OCI-LY1 (cell line): Measurements from ENCODE around the gene LTBP3.

Experiments
- H2AFZ ChIP-seq: fragments of 200-600 bp; sonication (generic), shearing (Covaris generic); 2 replicates; pipeline ENCODE4 v1.6.0; 2014; ENCODE audit warnings: antibody characterized with exemption, mild to moderate bottlenecking, low read length
- H3F3A ChIP-seq: fragments of 200-600 bp; sonication (generic), shearing (Covaris generic); 2 replicates; pipeline ENCODE4 v1.6.0; 2014; ENCODE audit warnings: mild to moderate bottlenecking, antibody characterized with exemption, low read length, moderate library complexity; ENCODE audit not compliant: insufficient read depth
- H3K27ac ChIP-seq: fragments of 200-600 bp; sonication (generic); 2 replicates; pipeline ENCODE4 v1.5.1; 2014; ENCODE audit warnings: low read length, mixed run types, mild to moderate bottlenecking, low read depth; ENCODE audit not compliant: poor library complexity, severe bottlenecking
- H3K27me3 ChIP-seq: fragments of 200-600 bp; sonication (generic); 2 replicates; pipeline ENCODE4 v1.6.0; 2014; ENCODE audit warnings: antibody characterized with exemption, mild to moderate bottlenecking, low read length, moderate library complexity; ENCODE audit not compliant: insufficient read depth
- H3K36me3 ChIP-seq: fragments of 200-600 bp; sonication (generic); 2 replicates; pipeline ENCODE4 v1.6.1; 2014; ENCODE audit warnings: mild to moderate bottlenecking, antibody characterized with exemption, low read length, moderate library complexity, mixed read lengths; ENCODE audit not compliant: insufficient read depth
- H3K4me1 ChIP-seq: fragments of 200-600 bp; sonication (generic); 2 replicates; pipeline ENCODE4 v1.5.1; 2014; ENCODE audit warnings: mild to moderate bottlenecking, low read length, moderate library complexity; ENCODE audit not compliant: insufficient read depth, severe bottlenecking
- H3K4me2 ChIP-seq: fragments of 200-600 bp; sonication (generic), shearing (Covaris generic); 2 replicates; pipeline ENCODE4 v1.6.1; 2014; ENCODE audit warnings: low read length
- H3K4me3 ChIP-seq: fragments of 200-600 bp; sonication (generic); 2 replicates; pipeline ENCODE4 v1.5.1; 2014; ENCODE audit warnings: low read length, low read depth, mild to moderate bottlenecking, mixed read lengths; ENCODE audit not compliant: poor library complexity, severe bottlenecking
- H3K79me2 ChIP-seq: fragments of 200-600 bp; shearing (Covaris generic); 2 replicates; pipeline ENCODE4 v1.6.1; 2016; ENCODE audit warnings: mixed run types, low read length, mixed read lengths; ENCODE audit not compliant: insufficient read depth
- H3K9ac ChIP-seq: fragments of 200-600 bp; sonication (generic), shearing (Covaris generic); 2 replicates; pipeline ENCODE4 v1.6.1; 2014; ENCODE audit warnings: mild to moderate bottlenecking, low read length, mixed read lengths
- H3K9me2 ChIP-seq: fragments of 200-600 bp; sonication (generic), shearing (Covaris generic); 2 replicates; pipeline ENCODE4 v1.6.1; 2014; ENCODE audit warnings: low read depth, mild to moderate bottlenecking, low read length, mixed read lengths
- H3K9me3 ChIP-seq: fragments of 200-600 bp; shearing (Covaris generic); 2 replicates; pipeline ENCODE4 v1.6.1; 2014; ENCODE audit warnings: low read length, mixed read lengths
- H4K20me1 ChIP-seq: fragments of 200-600 bp; sonication (generic), shearing (Covaris generic); 2 replicates; pipeline ENCODE4 v1.6.0; 2016; ENCODE audit warnings: mild to moderate bottlenecking, low read length; ENCODE audit not compliant: insufficient read depth
- CTCF ChIP-seq: fragments of 200-600 bp; sonication (generic), shearing (Covaris generic); IDR thresholded peaks from 2 replicates; pipeline ENCODE4 v1.5.1; 2017; ENCODE audit warnings: mild to moderate bottlenecking, antibody characterized with exemption, low read length, moderate library complexity, mixed read lengths
- EZH2 ChIP-seq: fragments of 200-600 bp; sonication (generic), shearing (Covaris generic); IDR thresholded peaks from 2 replicates; pipeline ENCODE4 v1.8.0; 2017; ENCODE audit warnings: borderline replicate concordance, mixed run types, mild to moderate bottlenecking, antibody characterized with exemption, low read length, moderate library complexity, mixed read lengths

Gene LTBP3

GRCh38 chr11:65558002-65558929 lies at the start of gene LTBP3:
LTBP3 (minus strand) TSS chr11:65558359; CDS start chr11:65557959, 400 bp downstream.
- Histone ChIP-seq H3F3A (no peaks in the 10 kb centered on the region), H3K36me3 (no peaks in the 10 kb centered on the region), H4K20me1 (no peaks in the 10 kb centered on the region), H3K27me3 (peaks cover 12% of the 10 kb centered on the region; the same call in 1 of the 2 replicates), H2AFZ (no peak within 1 kb of the TSS), H3K4me1 (peaks cover 12% of the 10 kb centered on the region), H3K9ac (peak within 1 kb of the TSS; percentile 13; the same call in 1 of the 2 replicates), H3K9me3 (no peaks in the 10 kb centered on the region), H3K4me3 (peak within 1 kb of the TSS; percentile 39), H3K9me2 (no peaks in the 10 kb centered on the region), H3K4me2 (peak within 1 kb of the TSS; percentile 73), H3K79me2 (no peaks in the 10 kb centered on the region), H3K27ac (no peak within 1 kb of the TSS)
- TF ChIP-seq CTCF, result no peak
- TF ChIP-seq EZH2, result no peak

GRCh38 chr11:65606876-65607613 lies 48.9 kb upstream of the LTBP3 start:
- no peak overlapping the region for H3K9ac ChIP-seq

DNA sequence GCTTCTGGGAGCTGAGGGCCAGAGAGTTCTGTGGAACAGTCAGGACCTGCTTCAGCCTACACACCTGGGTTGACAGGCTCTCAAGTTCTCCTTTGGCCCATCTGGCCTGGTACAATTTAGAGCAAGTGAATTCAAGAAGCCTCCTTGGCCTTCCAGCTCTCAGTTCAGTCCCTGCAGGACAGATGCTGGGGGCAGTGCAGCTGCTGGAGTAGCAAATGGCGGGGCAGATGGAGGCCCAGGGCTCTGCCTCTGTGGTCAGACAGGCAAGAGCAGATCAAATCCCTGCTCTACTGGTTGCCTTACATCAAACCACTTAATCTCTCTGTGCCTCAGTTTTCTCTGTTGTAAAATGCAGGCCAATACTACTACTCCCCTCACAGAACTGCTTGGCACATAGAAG lies 46.1 kb upstream of the LTBP3 start:
- no peaks in the 10 kb centered on the region for H3K79me2 ChIP-seq
- H3K36me3 ChIP-seq, result peaks cover 48% of the 10 kb centered on the region
- H3K4me2 ChIP-seq, result no peak overlapping the region
- no peak overlapping the region for H2AFZ ChIP-seq
- H3K4me1 ChIP-seq, result no peaks in the 10 kb centered on the region
- no peaks in the 10 kb centered on the region for H3K9me2 ChIP-seq
- no peak for TF ChIP-seq CTCF
- no peak for TF ChIP-seq EZH2
- H4K20me1 ChIP-seq, result no peaks in the 10 kb centered on the region
- no peaks in the 10 kb centered on the region for H3K9me3 ChIP-seq
- H3F3A ChIP-seq, result no peaks in the 10 kb centered on the region
- H3K27ac ChIP-seq, result no peak overlapping the region
- H3K27me3 ChIP-seq, result no peaks in the 10 kb centered on the region
- no peak overlapping the region for H3K4me3 ChIP-seq
- H3K9ac ChIP-seq, result no peak overlapping the region

More at GRCh38 chr11:65606876-65607613, 48.9 kb upstream of the LTBP3 start:
- H3K79me2 ChIP-seq, result no peaks in the 10 kb centered on the region
- peaks cover 48% of the 10 kb centered on the region for H3K36me3 ChIP-seq
- H3K9me2 ChIP-seq, result no peaks in the 10 kb centered on the region
- no peak overlapping the region for H3K4me2 ChIP-seq
- H3K9me3 ChIP-seq, result no peaks in the 10 kb centered on the region
- H3F3A ChIP-seq, result no peaks in the 10 kb centered on the region
- TF ChIP-seq EZH2 (no peak), CTCF (no peak)
- H2AFZ ChIP-seq, result no peak overlapping the region
- H3K27ac ChIP-seq, result no peak overlapping the region
- peaks cover 9% of the 10 kb centered on the region for H3K4me1 ChIP-seq
- no peaks in the 10 kb centered on the region for H4K20me1 ChIP-seq
- H3K4me3 ChIP-seq, result no peak overlapping the region
- H3K27me3 ChIP-seq, result no peaks in the 10 kb centered on the region
